Esophagus squamous epithelium (tissue), 4 donors: ENCODE measurements around the gene ZG16.
"Not testable (repeated sequence)": the region's sequence is repeated elsewhere in the genome, so short reads cannot be mapped to it uniquely, and the experiment has no call there.

ENCODE experiments used
- CTCF ChIP-seq, 6 experiments: fragments of 450-650 bp in 4 of 6; fragments of 200-600 bp in 2 of 6; sonication (generic) in 2 of 6; IDR thresholded peaks; one replicate each; pipeline ENCODE4 v1.5.1; 2016 to 2019; ENCODE audit warnings: antibody characterized with exemption in 6 of 6, mild to moderate bottlenecking in 4 of 6, moderate library complexity in 4 of 6
- POLR2A ChIP-seq, 4 donors: fragments of 450-650 bp; IDR thresholded peaks; one replicate each; pipeline ENCODE4 v1.6.1; 2017; ENCODE audit warnings: antibody characterized with exemption in 4 of 4, mild to moderate bottlenecking in 4 of 4, moderate library complexity in 3 of 4

GRCh38 chr16:29787155-29787554 lies 9.1 kb downstream of the ZG16 start:
- TF ChIP-seq CTCF, POLR2A (IDR thresholded peaks at IDR 0.05): not testable (repeated sequence)
